BLaER1 treated with 17β-estradiol and CSF1 and Interleukin-3, amounts not matched to agents 10 nM and 100 nM (cell line): ENCODE data around the gene CCDC185.

Experiments
- H3K27ac ChIP-seq, 11 experiments: shearing (Covaris generic); formaldehyde crosslinking; 2 replicates each; pipeline ENCODE4 v1.8.1; 2022
- H3K27me3 ChIP-seq, 11 experiments: shearing (Covaris generic); formaldehyde crosslinking; 2 replicates each; pipeline ENCODE4 v1.8.1; 2022
- H3K36me3 ChIP-seq, 11 experiments: shearing (Covaris generic); formaldehyde crosslinking; 2 replicates each; pipeline ENCODE4 v1.8.1; 2022
- H3K4me1 ChIP-seq, 10 experiments: shearing (Covaris generic); formaldehyde crosslinking; 2 replicates each; pipeline ENCODE4 v1.8.1; 2022
- H3K4me2 ChIP-seq, 11 experiments: shearing (Covaris generic); formaldehyde crosslinking; 2 replicates each; pipeline ENCODE4 v1.8.1; 2022
- H3K4me3 ChIP-seq, 10 experiments: shearing (Covaris generic); formaldehyde crosslinking; 2 replicates each; pipeline ENCODE4 v1.8.1; 2022
- H3K9ac ChIP-seq, 11 experiments: shearing (Covaris generic); formaldehyde crosslinking; 2 replicates each; pipeline ENCODE4 v1.8.1; 2022
- H3K9me3 ChIP-seq, 11 experiments: shearing (Covaris generic); formaldehyde crosslinking; replicated peaks in 1 of 11; 2 replicates each; pipeline ENCODE4 v1.8.1; 2022
- H4K20me1 ChIP-seq, 11 experiments: shearing (Covaris generic); formaldehyde crosslinking; 2 replicates each; pipeline ENCODE4 v1.8.1; 2022
- Cebpa-rat ChIP-seq, 11 experiments: shearing (Covaris generic); IDR thresholded peaks; 2 replicates each; pipeline ENCODE4 v1.8.1; 2022

Gene CCDC185

DNA sequence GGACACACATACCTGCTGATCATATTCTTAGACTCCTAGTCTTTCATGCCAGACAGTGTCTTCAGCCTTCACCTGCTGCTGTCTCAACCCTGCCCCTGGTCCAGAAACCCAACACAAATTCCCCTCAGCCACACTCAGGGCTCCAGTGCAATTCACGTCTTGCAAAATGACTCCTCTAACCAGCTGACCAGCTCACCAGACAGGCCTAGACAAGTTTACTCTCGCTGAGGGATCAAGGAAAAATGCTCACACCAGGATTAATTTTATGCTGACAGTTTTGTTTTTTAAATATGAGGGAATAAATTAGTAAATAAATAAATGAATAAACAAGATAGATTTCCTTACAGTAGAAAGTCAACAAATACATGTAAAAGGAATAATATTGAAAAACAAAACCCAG, 28.5 kb downstream of the CCDC185 start:
- Histone ChIP-seq H3K36me3 (no peaks in the 10 kb centered on the region), H3K4me1 (no peaks in the 10 kb centered on the region), H3K4me2 (no peak overlapping the region), H4K20me1 (no peaks in the 10 kb centered on the region), H3K9me3 (no peaks in the 10 kb centered on the region), H3K27ac (no peak overlapping the region), H3K9ac (no peak overlapping the region), H3K27me3 (no peaks in the 10 kb centered on the region), H3K4me3 (no peak overlapping the region)
- no peak for TF ChIP-seq Cebpa-rat (IDR thresholded peaks at IDR 0.05)

DNA sequence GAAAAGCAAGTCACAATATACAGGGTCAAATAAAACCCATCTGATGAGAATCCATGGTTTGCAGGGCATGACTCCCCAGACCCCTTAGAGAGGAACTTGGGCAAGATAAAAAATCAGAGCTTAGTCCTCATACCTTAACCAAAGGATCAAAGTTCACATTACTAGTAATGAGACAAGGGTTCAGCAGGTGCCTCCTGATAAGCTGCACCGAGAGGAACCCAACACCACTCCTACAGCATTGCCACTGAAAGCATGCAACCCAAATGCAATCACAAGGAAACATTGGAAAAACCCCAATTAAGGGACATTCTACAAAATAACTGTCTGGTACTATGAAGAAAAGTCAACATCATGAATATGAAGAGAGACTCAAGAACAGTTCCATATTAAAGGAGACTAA, 29.7 kb downstream of the CCDC185 start:
- H3K4me2 ChIP-seq = no peak overlapping the region
- no peaks in the 10 kb centered on the region for H4K20me1 ChIP-seq
- H3K9me3 ChIP-seq = peaks cover 0 to 2% (median 0%) of the 10 kb centered on the region in 11 experiments; a peak in 3 of 22 replicates
- no peaks in the 10 kb centered on the region for H3K27me3 ChIP-seq
- TF ChIP-seq Cebpa-rat (IDR thresholded peaks at IDR 0.05) = no peak
- no peak overlapping the region for H3K27ac ChIP-seq
- H3K36me3 ChIP-seq = no peaks in the 10 kb centered on the region
- H3K9ac ChIP-seq = no peak overlapping the region
- no peak overlapping the region for H3K4me3 ChIP-seq
- H3K4me1 ChIP-seq = no peaks in the 10 kb centered on the region

DNA sequence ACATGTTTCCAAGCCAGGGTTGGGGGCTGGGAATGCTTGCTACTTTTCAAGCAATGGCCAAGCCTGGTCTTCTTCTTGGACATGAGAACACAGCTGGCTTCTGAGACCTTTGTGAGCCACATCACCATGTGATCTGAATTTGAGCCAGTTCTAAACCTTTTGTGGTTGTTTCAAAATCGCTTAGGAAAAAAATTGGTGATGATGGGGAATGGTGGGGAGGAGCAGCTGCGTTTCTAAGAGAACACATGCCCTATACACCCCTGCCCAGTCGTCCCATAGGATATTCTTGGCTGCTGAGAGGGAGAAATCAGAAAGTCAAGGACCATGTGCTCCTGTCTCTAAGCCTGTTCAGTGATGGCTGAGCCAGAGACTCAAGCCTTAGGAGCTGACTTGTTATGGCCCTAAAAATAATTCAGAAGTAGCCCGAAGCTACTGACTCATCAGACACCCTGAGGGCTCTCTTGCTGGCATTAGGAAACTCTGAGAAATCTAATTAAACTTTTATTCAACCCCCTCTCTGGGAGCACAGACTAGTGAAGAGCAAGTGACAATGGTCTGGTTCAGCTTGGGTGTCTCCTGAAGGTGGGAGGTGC, 30.5 kb downstream of the CCDC185 start:
- Histone ChIP-seq H3K9me3 (peaks cover 0 to 10% (median 0%) of the 10 kb centered on the region in 11 experiments; a peak in 5 of 22 replicates), H3K4me2 (no peak overlapping the region), H3K27me3 (no peaks in the 10 kb centered on the region), H3K36me3 (no peaks in the 10 kb centered on the region), H4K20me1 (no peaks in the 10 kb centered on the region), H3K9ac (no peak overlapping the region), H3K4me1 (no peaks in the 10 kb centered on the region), H3K27ac (no peak overlapping the region), H3K4me3 (no peak overlapping the region)
- TF ChIP-seq Cebpa-rat (IDR thresholded peaks at IDR 0.05) = no peak

DNA sequence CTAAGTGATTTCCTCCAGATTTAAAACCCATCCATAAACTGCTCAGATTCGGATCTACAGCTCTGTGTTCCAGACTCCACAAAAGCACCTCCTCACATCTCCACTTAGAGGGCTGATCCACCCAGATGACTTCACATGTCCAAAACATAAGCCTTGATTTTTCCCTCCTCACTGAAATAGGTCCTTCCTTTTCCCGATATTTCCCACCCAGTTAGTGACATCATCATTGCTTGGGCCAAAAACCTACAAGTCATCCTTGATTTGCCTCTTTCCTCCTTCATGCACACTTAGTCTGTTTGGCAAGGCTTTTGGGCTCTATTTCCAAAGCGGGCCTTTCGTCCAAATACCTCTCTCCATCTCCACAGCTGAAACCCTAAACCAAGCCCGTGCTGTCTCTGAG, 32.3 kb downstream of the CCDC185 start:
- Histone ChIP-seq H3K4me1 (no peaks in the 10 kb centered on the region), H3K4me2 (no peak overlapping the region), H3K36me3 (no peaks in the 10 kb centered on the region), H3K9me3 (peaks cover 0 to 12% (median 0%) of the 10 kb centered on the region in 11 experiments; a peak in 5 of 22 replicates), H3K27ac (no peak overlapping the region), H3K9ac (no peak overlapping the region), H3K4me3 (no peak overlapping the region), H3K27me3 (no peaks in the 10 kb centered on the region), H4K20me1 (no peaks in the 10 kb centered on the region)
- no peak for TF ChIP-seq Cebpa-rat (IDR thresholded peaks at IDR 0.05)

DNA sequence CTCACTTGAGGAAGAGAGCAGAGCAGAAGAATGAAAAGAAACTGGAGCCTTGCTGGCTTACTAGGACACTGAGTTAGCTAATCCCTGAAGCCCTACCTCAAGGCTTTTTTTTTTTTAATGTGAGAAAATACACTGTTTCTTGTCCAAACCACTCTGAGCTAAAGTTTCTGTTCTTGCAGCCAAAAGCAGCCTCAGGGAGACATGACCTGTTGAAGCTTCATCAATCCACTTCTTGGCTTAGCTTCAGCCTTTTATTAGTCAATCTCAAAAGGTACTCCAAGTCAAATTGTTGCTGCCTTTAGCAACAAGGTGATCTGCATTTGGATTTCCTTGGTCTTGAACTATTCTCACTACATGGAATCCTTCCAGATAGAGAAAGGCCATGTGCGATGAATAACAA, 33.7 kb downstream of the CCDC185 start:
- H3K27me3 ChIP-seq = no peaks in the 10 kb centered on the region
- peaks cover 0 to 12% (median 0%) of the 10 kb centered on the region in 11 experiments; a peak in 5 of 22 replicates for H3K9me3 ChIP-seq
- no peak overlapping the region for H3K27ac ChIP-seq
- H4K20me1 ChIP-seq = no peaks in the 10 kb centered on the region
- H3K4me2 ChIP-seq = no peak overlapping the region
- H3K36me3 ChIP-seq = no peaks in the 10 kb centered on the region
- H3K9ac ChIP-seq = no peak overlapping the region
- no peak overlapping the region for H3K4me3 ChIP-seq
- TF ChIP-seq Cebpa-rat (IDR thresholded peaks at IDR 0.05) = no peak
- H3K4me1 ChIP-seq = no peaks in the 10 kb centered on the region

DNA sequence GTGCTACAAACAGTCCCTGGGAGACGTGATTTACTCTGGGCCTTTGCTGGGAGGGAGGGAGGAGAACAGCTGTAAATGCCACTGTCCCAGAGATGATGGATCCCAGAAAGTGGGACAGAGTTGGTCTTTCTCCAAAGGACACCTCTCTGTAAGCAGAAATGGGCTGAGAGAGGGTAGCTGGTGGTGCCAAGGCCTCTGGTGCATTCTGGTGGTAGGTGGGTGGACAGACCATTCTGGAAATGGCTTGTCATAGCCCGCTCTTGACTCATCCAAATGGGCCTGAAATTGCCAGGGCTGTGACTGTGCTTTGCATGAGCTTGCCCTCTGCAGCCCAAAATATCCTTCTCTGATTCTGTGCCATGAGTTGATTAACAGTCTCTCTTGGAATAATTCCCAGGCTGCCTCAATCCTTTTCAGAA, 36.1 kb downstream of the CCDC185 start:
- H3K36me3 ChIP-seq = no peaks in the 10 kb centered on the region
- H3K9ac ChIP-seq = no peak overlapping the region
- H3K27me3 ChIP-seq = no peaks in the 10 kb centered on the region
- H3K4me1 ChIP-seq = no peaks in the 10 kb centered on the region
- no peak overlapping the region for H3K4me2 ChIP-seq
- no peak overlapping the region for H3K27ac ChIP-seq
- H4K20me1 ChIP-seq = no peaks in the 10 kb centered on the region
- no peak overlapping the region for H3K4me3 ChIP-seq
- no peak for TF ChIP-seq Cebpa-rat (IDR thresholded peaks at IDR 0.05)
- peaks cover 0 to 12% (median 0%) of the 10 kb centered on the region in 11 experiments; a peak in 5 of 22 replicates for H3K9me3 ChIP-seq

DNA sequence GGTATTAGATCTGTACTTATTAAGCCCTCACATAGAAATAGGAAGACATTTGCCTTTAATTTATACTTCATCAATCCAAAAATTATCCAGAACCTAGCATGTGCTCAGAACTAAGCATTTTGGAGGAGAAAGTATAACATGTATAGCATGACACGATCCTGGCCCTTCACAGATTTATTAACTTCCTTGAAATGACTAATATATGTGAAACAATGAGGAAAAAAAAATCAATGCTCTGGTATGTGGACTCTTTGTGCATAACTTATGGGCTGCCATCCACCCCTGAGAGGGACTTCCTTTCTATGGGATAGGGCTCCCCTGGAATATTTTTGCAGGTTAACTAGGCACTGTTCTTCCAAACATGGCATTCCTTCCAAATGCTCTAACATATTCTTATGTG, 36.6 kb downstream of the CCDC185 start:
- Histone ChIP-seq H3K4me3 (no peak overlapping the region), H3K27ac (no peak overlapping the region), H3K9ac (no peak overlapping the region), H3K9me3 (peaks cover 0 to 12% (median 0%) of the 10 kb centered on the region in 11 experiments; a peak in 5 of 22 replicates), H3K27me3 (no peaks in the 10 kb centered on the region), H4K20me1 (no peaks in the 10 kb centered on the region; a peak in 1 of 22 replicates), H3K4me1 (no peaks in the 10 kb centered on the region), H3K36me3 (no peaks in the 10 kb centered on the region), H3K4me2 (no peak overlapping the region)
- no peak for TF ChIP-seq Cebpa-rat (IDR thresholded peaks at IDR 0.05)

DNA sequence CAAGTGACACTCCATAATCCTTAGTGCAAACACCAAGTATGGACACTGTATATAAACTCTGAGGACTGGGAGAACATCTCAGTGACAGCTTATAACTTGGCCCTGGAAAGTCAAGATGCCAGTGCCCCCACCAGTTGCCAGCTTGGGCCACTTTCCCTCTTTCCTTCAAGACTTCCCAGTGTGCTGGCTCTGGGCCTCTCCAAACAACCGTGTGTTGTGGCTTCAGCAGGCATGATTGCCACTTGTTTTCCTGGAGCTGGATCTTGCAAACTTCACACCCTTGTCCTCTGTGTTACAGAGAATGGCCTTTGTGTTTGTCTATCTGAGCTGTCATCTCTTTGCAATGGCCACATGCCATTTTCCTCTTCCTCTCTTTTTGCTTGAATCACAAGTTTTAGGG, 37.0 kb downstream of the CCDC185 start:
- Histone ChIP-seq H3K27me3 (no peaks in the 10 kb centered on the region), H3K27ac (no peak overlapping the region), H3K36me3 (no peaks in the 10 kb centered on the region), H3K4me3 (no peak overlapping the region), H3K4me1 (no peaks in the 10 kb centered on the region), H3K9ac (no peak overlapping the region), H3K9me3 (peaks cover 0 to 12% (median 0%) of the 10 kb centered on the region in 11 experiments; a peak in 5 of 22 replicates), H4K20me1 (no peaks in the 10 kb centered on the region; a peak in 1 of 22 replicates), H3K4me2 (no peak overlapping the region)
- TF ChIP-seq Cebpa-rat (IDR thresholded peaks at IDR 0.05) = no peak

DNA sequence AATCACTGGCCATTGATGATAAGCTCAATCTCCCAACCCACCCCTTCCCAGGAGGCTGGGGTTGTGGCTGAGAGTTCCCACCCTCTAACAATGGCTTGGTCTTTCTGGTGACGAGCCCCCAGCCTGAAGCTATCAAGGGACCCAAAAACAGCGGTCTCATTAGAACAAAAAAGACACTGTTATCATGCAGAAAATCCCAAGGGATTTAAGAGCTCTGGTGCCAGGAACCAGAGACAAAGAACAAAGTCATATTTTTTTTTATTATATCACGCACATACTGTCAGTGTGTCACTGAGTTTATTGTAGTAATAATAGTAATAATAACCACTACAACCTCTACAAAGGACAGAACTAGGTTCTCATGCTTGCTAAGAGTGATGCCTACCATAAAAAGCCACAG, 43.9 kb downstream of the CCDC185 start:
- Histone ChIP-seq H3K9me3 (peaks cover 1 to 10% (median 3%) of the 10 kb centered on the region in 11 experiments; a peak in 19 of 22 replicates), H3K27ac (no peak overlapping the region), H3K36me3 (no peaks in the 10 kb centered on the region), H3K4me3 (no peak overlapping the region), H3K9ac (no peak overlapping the region), H3K27me3 (no peaks in the 10 kb centered on the region), H3K4me2 (peak overlapping the region in 6 of 11 experiments; percentile 8 to 47 (median 26); a peak in 8 of 22 replicates), H4K20me1 (no peaks in the 10 kb centered on the region; a peak in 1 of 22 replicates), H3K4me1 (peaks cover 0 to 10% (median 2%) of the 10 kb centered on the region in 10 experiments; a peak in 7 of 20 replicates)
- TF ChIP-seq Cebpa-rat (IDR thresholded peaks at IDR 0.05) = no peak

DNA sequence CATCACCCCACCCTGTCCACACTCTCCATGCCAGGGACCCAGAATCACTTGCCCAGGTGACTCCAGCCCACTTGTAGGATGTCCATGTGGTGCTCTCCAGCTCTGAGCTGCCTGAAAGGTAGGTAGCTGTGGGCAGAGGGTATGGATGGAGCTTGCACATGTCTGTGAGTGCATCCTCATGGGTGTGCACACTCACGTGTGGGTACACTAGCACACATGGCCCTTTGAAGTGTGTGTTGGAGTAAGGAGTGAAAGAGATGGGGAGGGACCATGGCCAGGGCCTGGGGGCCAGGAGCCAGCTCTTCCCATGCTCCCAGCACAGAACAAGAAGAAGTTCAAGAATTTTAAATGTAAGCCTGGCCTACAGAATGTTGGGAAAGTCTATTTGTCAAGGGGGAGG, 50.2 kb downstream of the CCDC185 start:
- Histone ChIP-seq H3K4me2 (no peak overlapping the region), H3K4me3 (no peak overlapping the region), H4K20me1 (no peaks in the 10 kb centered on the region), H3K27ac (no peak overlapping the region), H3K27me3 (no peaks in the 10 kb centered on the region), H3K9me3 (peaks cover 27 to 50% (median 35%) of the 10 kb centered on the region in 11 experiments), H3K9ac (no peak overlapping the region), H3K4me1 (no peaks in the 10 kb centered on the region), H3K36me3 (peaks cover 0 to 6% (median 0%) of the 10 kb centered on the region in 11 experiments; a peak in 3 of 22 replicates)
- TF ChIP-seq Cebpa-rat (IDR thresholded peaks at IDR 0.05) = no peak
